NCI-H226 (cell line): ENCODE data around the gene NKX2-8.
"Not testable (repeated sequence)": the region's sequence is repeated elsewhere in the genome, so short reads cannot be mapped to it uniquely, and the experiment has no call there.

Experiments used
- DNase-seq: peaks from one replicate; pipeline ENCODE4 v3.0.0-alpha.2; 2015

The NKX2-8 gene

GRCh38 chr14:36579573-36580140 lies 2.8 kb downstream of the NKX2-8 start:
- DNase-seq = no peak

- no peak for DNase-seq
These were observed 3.3 kb downstream of the NKX2-8 start for GRCh38 chr14:36579001-36579555.

DNA sequence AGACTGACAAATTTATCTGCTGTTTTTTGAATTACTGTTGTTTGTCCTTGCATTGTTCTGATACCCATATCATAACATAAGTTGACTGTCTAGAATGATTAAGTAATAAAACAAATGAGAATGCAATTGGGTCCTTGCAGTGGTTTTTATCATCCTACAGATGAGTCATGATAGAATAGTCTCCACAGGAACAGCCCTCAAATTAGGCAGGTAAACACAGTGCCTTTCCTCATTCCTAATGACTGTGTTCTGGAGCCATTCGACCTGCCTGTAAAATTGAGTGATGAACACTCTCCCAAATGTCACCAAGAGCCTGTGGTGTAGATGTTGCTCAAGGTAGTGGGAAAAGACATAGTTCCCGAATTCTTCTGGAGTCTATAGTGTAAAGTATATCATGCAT lies 12.3 kb downstream of the NKX2-8 start:
- DNase-seq = no peak

- DNase-seq = no peak
These were observed 25.5 kb downstream of the NKX2-8 start for GRCh38 chr14:36556811-36557433.

- DNase-seq = no peak
These were observed 26.2 kb downstream of the NKX2-8 start for GRCh38 chr14:36555998-36556743.

DNA sequence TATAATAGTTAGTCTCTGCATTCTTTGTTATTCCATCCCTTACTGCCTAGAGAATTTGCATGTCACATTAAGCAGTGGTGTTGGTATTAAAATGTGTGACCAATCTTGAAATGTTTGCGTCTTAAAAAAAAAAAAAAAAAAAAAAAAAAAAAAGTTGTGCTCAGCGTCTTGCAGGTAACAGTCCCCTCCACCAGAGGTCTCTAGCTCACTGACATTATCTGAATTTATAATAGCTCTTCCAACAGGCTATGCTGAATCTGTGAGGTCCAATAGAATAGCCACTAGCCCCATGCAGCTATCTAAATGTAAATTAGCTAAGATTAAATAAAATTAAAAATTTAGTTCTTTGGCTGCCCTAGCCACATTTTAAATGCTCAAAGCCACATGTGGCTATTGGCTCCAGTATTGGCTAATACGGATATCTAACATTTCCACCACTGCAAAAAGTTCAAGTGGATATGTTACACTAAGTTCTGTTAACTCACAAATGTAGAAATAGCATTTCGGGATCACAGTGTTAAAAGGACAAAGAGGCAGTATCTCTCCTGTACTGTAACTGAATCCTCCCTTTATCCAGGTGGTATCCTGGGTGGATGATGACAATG lies 28.7 kb downstream of the NKX2-8 start:
- DNase-seq = peak; percentile 6

DNA sequence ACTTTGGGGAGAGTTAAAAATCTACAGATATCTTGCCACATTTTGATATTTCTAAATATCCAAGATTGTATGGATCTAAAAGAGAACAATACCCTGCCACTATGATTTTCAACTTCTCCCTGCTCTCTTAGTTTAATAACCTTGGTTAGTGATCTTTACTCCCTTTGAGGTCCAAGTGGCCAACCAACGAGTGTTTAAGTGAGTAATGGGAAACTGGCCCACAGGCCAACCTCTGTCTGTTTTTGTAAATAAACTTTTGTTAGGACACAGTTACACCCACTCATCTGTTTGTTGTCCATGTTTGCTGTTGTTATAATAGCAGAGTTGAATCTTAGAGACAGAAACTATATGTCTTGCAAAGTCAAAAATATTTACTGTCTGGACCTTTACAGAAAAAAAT lies 31.5 kb downstream of the NKX2-8 start:
- DNase-seq = no peak

DNA sequence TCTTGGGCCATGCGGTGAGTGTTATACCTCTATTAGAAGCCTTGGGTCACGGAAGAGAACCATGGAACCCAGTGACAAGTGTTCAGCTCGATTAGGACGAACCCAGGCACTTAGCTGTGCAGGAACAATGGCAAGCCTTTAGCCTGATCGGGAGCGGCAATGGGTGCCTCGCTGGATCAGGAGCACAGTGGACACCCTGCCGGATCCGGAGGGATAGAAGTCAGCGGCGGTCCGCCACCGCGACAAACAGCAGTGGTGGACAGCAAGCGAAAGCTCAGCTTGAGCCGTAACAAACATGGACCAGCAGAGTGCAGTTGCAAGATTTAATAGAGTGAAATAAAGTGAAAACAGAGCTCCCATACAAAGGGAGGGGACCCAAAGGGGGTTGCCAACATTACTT lies 38.1 kb downstream of the NKX2-8 start:
- not testable (repeated sequence) for DNase-seq

DNA sequence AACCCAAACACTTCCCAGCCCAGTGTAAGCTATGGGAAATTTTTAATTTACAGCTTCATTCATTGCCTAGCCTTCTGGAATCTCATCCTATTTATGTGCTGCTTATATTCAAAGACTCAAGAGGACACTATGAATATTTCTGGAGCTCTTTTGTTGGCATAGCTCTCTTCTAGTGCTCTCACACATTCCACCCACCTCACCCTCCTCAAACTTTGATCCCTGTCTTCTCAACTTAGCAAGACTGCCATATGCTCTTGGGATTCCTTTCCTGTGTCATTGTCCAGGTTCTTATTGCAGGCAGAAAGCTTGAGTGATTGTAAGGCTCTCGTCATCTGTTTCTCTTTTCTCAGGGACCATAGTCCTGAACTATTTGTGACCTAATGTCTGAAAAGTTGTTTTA lies 44.4 kb downstream of the NKX2-8 start:
- no peak for DNase-seq
